Mesenteric fat pad (tissue), 1 donor: ENCODE measurements around the gene FAM110A. TPM values are rescaled to one million over a fixed set of nuclear protein-coding genes. Genes with fewer than 3 reads are reported as not detected.
"Not testable (repeated sequence)": the region's sequence is repeated elsewhere in the genome, so short reads cannot be mapped to it uniquely, and the experiment has no call there.

Experiments used
- DNase-seq: peaks from one replicate; pipeline ENCODE4 v3.0.0-alpha.2; 2020; ENCODE audit warnings: low spot score
- long read RNA-seq: library from polyadenylated mRNA; unstranded; transcript quantifications from one replicate; pipeline ENCODE4 v2.0.0, GENCODE V29; 2020
- total RNA-seq: library from RNA; stranded (reverse); fragmentation: NEBNext Ultra II Directional; extraction: Animal tissue kit (Norgen Biotek cat#: 25700); gene quantifications from one replicate; pipeline ENCODE4 v1.2.1, GENCODE V29; 2021
- donor health status: DM: yes; HTN: yes; CAD: no.

FAM110A gene
- total RNA-seq: 3.7 TPM
- long read RNA-seq, partial matches to known transcripts: 0 of 5 reads
- long read RNA-seq, other reads (novel, unspliced or antisense): 1 of 5 reads

DNA sequence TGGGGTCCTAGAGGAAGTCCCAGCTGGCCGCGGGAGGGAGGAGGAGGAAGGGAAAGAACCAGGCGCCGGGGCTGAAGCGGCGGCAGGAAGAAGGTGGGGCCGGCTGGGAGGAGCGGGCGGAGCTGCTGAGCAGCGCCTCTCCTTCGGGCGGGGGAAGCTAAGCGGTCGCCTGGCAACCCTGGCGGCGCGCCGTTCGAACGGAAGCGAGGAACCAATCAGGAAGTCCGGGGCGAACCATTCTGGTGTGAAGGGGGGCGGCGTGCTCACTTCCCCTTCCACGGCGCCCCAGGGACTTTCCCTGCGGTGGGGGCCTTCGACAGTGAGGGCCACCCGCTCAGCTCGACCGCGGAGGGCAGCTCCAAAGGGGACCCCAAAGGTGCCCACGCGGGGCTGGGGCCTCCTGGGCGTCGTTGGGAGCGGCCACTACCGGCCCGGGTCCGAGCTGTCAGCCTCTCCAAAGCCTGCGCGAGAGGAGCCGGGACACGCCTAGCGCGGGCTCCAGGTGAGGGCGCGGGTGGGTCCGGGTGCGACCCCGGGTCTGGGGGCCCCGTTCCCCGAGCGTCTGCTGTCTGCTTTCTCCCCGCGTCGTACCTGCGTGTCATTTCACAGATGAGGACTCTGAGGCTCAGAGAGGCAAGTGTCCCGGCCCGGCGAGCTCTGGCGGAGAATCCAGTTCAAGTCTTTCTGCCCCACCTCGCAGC lies at the start of gene FAM110A:
Gene FAM110A (plus strand): TSS at position 266 of the 701 bp plus-strand sequence. CDS start 11,090 bp downstream, outside the sequence.
- DNase-seq: peak; percentile 99

DNA sequence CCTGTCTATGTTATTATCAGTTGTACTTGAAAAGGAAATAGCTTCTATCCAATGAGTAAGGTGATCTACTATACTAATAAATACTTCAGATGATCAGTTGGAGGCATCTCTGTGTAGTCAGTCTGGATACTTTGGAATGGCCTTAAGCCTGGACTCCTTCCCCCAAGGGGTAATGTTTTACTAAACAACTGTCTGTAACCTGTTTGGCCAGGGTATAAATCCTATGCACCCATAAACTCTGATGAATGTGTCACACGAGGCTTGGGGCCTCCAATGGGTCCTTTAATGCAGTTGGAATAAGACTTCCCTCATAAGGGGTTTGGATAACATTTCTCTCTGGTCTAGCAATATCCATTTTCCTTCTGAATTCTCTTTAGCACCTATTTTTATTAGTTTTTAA lies 45.7 kb upstream of the FAM110A start:
- no peak for DNase-seq

DNA sequence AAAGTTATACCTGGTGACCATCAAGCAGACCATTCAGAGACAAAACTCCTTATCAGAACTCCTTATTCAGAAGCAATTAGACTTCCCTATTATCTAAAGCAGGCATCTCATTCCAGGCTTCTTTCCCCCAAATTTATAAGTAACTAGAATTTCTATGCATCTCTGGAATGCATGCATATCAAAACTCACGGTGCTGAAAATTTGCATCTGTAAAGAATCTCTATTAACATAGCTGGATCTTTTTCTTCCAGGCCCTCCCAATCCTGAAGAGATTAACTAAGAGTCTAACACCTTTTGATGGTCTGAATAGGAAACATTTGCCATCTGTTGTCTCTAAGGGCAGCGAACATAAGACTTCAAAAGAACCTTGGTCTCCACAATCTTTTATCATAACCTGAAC lies 42.5 kb upstream of the FAM110A start:
- DNase-seq: no peak

DNA sequence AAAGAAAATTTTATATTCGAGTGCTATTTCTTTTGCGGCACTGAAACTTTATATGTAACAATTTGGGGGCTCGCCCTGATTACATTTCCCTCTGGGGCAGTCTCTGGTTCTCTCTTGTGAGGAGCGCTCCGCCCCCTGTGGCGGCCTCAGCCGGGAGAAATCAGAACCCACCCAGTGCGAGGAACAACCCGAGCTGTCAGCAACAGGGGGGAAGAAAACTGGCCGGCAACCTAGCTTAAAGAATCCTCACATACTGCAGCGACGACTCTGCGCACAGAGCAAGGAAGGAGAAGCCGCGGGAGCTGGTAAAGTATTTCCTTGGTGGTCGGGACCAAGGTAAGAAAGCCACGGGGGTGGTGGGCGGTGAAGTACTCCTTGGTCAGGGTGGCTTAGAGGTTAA lies 41.3 kb upstream of the FAM110A start:
- no peak for DNase-seq

DNA sequence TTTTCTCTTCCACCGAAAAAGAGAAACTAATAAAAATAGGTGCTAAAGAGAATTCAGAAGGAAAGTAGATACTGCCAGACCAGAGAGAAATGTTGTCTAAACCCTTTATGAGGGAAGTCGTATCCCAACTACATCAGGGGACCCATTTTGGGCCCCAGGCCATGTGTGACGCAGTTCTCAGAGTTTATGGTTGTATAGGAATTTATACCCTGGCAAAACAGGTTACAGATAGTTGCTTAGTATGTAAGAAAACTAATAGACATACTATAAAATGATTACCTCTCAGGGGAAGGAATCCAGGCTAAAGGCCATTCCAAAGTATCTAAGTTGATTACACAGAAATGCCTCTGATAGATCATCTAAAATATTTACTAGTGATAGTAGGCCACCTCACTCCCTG lies 36.6 kb upstream of the FAM110A start:
- DNase-seq: no peak

- DNase-seq: not testable (repeated sequence)
Measured at GRCh38 chr20:798746-799145, 34.8 kb upstream of the FAM110A start.

- not testable (repeated sequence) for DNase-seq
Measured at GRCh38 chr20:800026-800425, 33.5 kb upstream of the FAM110A start.

DNA sequence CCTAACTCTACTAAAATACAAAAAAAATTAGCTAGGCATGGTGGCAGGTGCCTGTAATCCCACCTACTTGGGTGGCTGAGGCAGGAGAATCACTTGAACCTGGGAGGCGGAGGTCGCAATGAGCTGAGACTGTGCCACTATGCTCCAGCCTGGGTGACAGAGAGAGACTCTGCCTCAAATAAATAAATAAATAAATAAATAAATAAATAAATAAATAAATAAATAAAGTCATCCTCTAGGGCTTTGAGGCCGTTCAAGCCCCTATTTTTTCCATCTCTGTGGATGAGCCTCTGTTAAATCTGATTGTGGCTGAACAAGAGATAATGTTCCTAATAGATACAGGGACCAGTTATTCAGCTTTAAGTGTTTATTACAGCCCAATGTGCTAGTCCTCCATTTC lies 31.8 kb upstream of the FAM110A start:
- DNase-seq: no peak

GRCh38 chr20:805713-806112 lies 27.8 kb upstream of the FAM110A start:
- DNase-seq: no peak

DNA sequence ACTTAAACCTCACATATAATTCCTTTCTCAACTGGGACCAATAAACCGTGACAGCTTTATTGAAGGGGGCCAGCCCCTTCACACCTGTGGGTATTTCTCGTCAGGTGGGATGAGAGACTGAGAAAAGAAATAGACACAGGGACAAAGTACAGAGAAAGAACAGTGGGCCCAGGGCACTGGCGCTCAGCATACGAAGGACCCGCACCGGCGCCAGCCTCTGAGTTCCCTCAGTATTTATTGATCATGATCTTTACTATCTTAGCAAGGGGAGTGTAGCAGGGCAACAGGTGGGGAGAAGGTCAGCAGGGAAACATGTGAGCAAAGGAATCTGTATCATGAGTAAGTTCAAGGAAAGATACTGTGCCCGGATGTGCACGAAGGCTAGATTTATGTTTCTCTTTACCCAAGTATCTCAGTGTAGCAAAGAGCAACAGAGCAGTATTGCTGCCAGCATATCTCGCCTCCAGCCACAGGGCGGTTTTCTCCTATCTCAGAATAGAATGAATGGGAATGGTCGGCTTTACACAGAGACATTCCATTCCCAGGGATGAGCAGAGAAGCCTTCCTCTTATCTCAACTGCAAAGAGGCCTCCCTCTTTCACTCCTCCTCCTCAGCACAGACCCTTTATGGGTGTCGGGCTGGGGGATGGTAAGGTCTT lies 21.6 kb upstream of the FAM110A start:
- not testable (repeated sequence) for DNase-seq

DNA sequence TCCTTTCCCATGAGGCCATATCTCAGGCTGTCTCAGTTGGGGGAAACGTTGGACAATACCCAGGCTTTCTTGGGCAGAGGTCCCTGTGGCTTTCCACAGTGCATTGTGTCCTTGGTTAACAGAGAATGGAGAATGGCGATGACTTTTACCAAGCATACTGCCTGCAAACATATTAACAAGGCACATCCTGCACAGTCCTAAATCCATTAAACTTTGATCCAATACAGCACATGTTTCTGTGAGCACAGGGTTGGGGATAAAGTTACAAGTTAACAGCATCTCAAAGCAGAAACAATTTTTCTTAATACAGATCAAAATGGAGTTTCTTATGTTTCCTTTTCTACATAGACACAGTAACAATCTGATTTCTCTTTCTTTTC lies 21.1 kb upstream of the FAM110A start:
- not testable (repeated sequence) for DNase-seq

GRCh38 chr20:813390-813789 lies 20.1 kb upstream of the FAM110A start:
- no peak for DNase-seq

GRCh38 chr20:815226-815625 lies 18.3 kb upstream of the FAM110A start:
- DNase-seq: no peak

- no peak for DNase-seq
Measured at GRCh38 chr20:815914-816606, 17.5 kb upstream of the FAM110A start.

DNA sequence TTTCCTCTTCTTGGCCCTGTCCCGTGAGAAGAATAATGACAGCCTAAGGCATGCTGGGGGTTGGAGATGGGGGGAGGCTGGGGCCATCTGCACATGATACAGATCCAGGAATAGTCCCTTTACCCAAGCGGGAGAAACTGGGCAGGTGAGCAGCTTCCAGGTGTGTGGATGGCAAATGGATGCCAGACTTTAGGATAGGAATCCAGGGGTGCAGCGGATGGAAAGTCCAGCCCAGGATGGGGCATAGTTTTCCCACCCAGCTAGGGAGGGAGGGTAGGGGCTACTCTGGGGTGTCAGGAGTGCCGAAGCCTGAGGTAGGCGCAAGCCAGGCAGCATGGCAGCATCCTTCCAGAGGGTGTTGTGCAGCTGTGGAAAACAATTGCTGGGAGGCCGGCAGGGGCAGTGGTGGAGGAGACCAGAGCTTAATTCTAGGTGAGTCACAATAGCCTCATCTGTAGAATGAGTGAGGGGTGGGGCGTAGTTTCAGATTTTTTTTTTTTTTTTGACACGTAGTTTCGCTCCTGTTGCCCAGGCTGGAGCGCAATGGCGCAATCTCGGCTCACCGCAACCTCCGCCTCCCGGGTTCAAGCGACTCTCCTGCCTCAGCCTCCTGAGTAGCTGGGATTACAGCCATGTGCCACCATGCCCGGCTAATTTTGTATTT lies 15.4 kb upstream of the FAM110A start:
- no peak for DNase-seq

DNA sequence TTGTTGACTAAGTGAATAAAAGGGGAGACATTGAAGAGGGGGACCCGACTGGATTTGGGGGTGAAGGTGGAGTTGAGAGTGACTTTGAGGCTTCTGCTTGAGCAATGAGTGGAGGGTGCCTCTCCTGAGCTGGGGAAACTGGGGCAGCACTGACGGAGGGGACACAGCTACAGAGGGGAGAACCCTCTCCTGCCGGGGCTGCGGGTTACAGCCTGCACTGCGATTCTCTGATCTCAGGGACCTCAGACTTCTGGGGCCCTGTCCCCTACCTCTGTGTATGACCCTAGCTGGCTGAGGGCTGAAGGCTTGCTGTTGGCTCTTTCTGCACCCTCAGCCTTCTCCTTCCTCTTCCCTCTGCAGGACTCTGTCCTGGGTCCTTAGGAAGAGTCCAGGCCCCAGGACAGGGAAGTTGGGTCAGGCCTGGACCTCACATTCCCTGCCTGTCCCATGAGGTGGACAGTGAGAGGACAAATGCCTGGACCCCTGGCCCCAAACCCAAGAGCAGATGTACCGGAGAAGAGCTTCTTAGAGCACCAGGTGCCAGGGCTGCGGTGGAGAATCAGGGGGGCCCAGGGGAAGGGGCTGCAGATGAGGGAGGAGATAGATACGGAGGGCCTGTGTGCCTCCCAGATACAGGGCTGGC lies 13.7 kb upstream of the FAM110A start:
- peak; percentile 55 for DNase-seq

GRCh38 chr20:820323-820953 lies 13.1 kb upstream of the FAM110A start:
- DNase-seq: peak; percentile 20

DNA sequence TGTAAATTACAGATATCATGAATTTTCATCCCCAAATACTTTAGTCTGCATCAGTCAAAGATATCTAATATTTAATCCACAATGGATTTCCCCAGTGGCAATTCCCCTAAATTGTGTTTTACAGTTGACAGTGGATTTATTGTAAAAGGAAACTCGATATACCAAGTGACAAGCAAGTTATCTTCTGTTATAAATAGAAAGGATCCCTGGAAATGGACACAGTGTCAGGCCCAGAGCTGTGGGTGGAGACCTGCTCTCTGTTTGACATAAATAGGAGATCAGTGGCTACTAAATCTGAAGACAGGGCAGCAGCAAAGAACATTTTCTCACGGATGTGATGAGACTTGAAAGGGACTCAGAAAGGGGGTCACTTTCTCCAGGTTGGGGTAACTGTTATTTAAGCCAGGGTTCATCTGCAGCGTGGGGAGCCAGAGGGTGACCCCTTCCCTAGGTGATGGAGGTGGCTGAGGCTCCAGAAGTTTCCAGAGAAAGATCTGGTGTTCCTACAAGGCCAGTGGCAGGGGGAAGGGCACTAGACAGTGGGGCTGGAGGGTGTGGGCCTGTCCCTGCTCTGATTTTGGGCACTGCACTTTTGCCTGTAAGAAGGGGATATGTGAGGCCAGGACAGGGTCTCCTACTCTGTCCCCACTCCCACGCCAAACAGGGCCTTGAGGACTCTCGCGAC lies 12.3 kb upstream of the FAM110A start:
- no peak for DNase-seq

DNA sequence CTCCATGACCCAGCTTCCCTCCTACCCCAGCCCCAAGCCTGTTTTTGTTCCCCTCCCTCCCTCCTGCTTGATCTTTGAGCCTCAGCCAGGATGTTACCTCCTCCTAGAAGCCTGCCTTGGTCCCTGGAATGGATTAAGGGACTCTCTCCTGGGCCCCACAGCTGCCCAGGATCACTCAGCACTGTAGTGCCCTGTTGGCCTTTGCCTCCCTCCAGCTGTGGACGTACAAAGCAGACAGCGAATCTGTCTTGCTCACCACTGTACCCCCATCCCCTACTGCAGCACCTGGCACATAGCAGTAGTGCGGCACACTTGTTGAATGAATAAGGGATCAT lies 11.8 kb upstream of the FAM110A start:
- DNase-seq: peak; percentile 67
